T-cell (primary cell): ENCODE measurements around the gene ETNPPL. TPM values are rescaled to one million over a fixed set of nuclear protein-coding genes. Genes with fewer than 3 reads are reported as not detected.
A peak's percentile ranks its signal among the peaks of the same experiment; 100 is the strongest.

ENCODE experiments used
- ATAC-seq, 4 experiments: fragments of 200-7000 bp in 3 of 4; fragments of 150-1000 bp in 1 of 4; cut with Tn5 transposase; replicated peaks in 1 of 4; 1 replicate in 3 of 4; 2 replicates in 1 of 4; pipeline ENCODE4 v1.10.0; 2021; ENCODE audit warnings: moderate library complexity in 3 of 4, mild to moderate bottlenecking in 2 of 4, moderate number of reproducible peaks in 1 of 4
- CTCF ChIA-PET, 2 donors: fragments of 300-600 bp; sonication (Branson Sonifier 250); formaldehyde crosslinking; loops; one replicate each; lab custom pipeline; 2022; ENCODE audit warnings: antibody characterized with exemption in 2 of 2; lab: Charles Lee
- POLR2A ChIA-PET, 2 donors: fragments of 300-600 bp; sonication (Branson Sonifier 250); formaldehyde crosslinking; loops; one replicate each; lab custom pipeline; 2022; ENCODE audit warnings: antibody characterized with exemption in 2 of 2; lab: Charles Lee
- DNase-seq, 35 experiments: peaks; one replicate each; pipeline versions ENCODE4 v3.0.0 to v3.0.0-alpha.2; 2013 to 2023
- H3K27ac ChIP-seq: one replicate; pipeline ENCODE4 v1.5.1; 2013; ENCODE audit warnings: low read length
- H3K27me3 ChIP-seq, 2 experiments: replicated peaks in 1 of 2; 1 replicate in 1 of 2; 2 replicates in 1 of 2; pipeline versions ENCODE4 v1.6.1 to v1.7.0; 2013; ENCODE audit warnings: low read length in 1 of 2, mixed read lengths in 1 of 2; ENCODE audit not compliant: control insufficient read depth in 2 of 2, insufficient read depth in 2 of 2; ENCODE audit errors: extremely low read depth in 1 of 2
- H3K36me3 ChIP-seq, 2 donors: 1 replicate in 1 of 2; 2 replicates in 1 of 2; pipeline versions ENCODE4 v1.6.1 to v1.7.0; 2013; ENCODE audit warnings: low read length in 1 of 2; ENCODE audit not compliant: control insufficient read depth in 2 of 2, insufficient read depth in 1 of 2; ENCODE audit errors: extremely low read depth in 1 of 2
- H3K4me1 ChIP-seq, 2 experiments: 1 replicate in 1 of 2; 2 replicates in 1 of 2; pipeline versions ENCODE4 v1.6.1 to v1.7.0; 2013; ENCODE audit warnings: low read length in 2 of 2, mixed read lengths in 1 of 2; ENCODE audit not compliant: insufficient read depth in 2 of 2, control insufficient read depth in 1 of 2; ENCODE audit errors: extremely low read depth in 1 of 2
- H3K4me3 ChIP-seq, 2 donors: 1 replicate in 1 of 2; 2 replicates in 1 of 2; pipeline versions ENCODE4 v1.5.1 to v1.7.0; 2013; ENCODE audit warnings: mild to moderate bottlenecking in 2 of 2, low read length in 1 of 2, moderate library complexity in 1 of 2; ENCODE audit not compliant: control insufficient read depth in 1 of 2; ENCODE audit errors: extremely low read depth in 1 of 2
- H3K9me3 ChIP-seq: 2 replicates; pipeline ENCODE4 v1.7.0; 2013
- H3K27ac Mint-ChIP-seq, 2 donors: one replicate each; pipeline ENCODE4 v1.8.0; 2020 to 2021; ENCODE audit warnings: mild to moderate bottlenecking in 2 of 2, mixed read lengths in 2 of 2
- H3K27me3 Mint-ChIP-seq, 2 donors: one replicate each; pipeline ENCODE4 v1.8.0; 2021 to 2022; ENCODE audit warnings: mixed read lengths in 2 of 2
- H3K36me3 Mint-ChIP-seq: one replicate; pipeline ENCODE4 v1.8.0; 2021; ENCODE audit warnings: mixed read lengths
- H3K4me1 Mint-ChIP-seq, 3 donors: one replicate each; pipeline ENCODE4 v1.8.0; 2020 to 2022; ENCODE audit warnings: mixed read lengths in 3 of 3, mild to moderate bottlenecking in 1 of 3
- H3K4me3 Mint-ChIP-seq, 3 donors: one replicate each; pipeline ENCODE4 v1.8.0; 2020 to 2022; ENCODE audit warnings: mild to moderate bottlenecking in 3 of 3, mixed read lengths in 3 of 3, moderate library complexity in 3 of 3
- H3K9me3 Mint-ChIP-seq, 3 donors: one replicate each; pipeline ENCODE4 v1.8.0; 2020 to 2022; ENCODE audit warnings: mixed read lengths in 3 of 3
- WGBS: methylation state at CpG from one replicate; pipeline ENCODE4 v1.1.5; 2013; ENCODE audit warnings: missing lambda C conversion rate; ENCODE audit not compliant: insufficient coverage; 5-methylcytosine and 5-hydroxymethylcytosine counted together
- total RNA-seq, 35 experiments: library from RNA in 6 of 35; stranded (reverse) in 6 of 35; fragments of 120-200 nt in 1 of 35; gene quantifications; one replicate each; pipeline versions ENCODE4 v1.2.1 to v1.2.4 and lab custom pipeline; 2013 to 2026

ETNPPL gene
- total RNA-seq, 5 donors from 2014 or later (not counting 1 experiment from before 2014, with no cell fraction given): 0.13 TPM; not detected in 4

DNA sequence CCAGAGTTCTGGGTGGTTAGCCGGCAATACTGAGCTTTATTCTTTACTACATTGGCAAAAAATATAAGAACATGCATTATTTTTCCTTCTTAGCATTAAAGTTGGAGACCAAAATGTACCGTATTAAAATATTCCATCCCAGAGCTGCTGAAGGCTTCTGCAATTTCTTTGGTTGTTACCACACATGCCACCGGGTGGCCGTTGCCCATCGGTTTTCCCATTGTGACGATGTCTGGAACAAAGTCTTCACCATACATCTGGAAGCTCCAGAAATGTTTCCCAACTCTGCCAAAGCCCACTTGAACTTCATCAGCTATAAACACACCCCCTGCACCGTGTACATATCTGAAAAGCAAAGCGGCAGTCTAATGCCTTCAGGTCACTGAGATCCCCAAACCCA is 13.7 kb downstream of the ETNPPL start:
- Histone ChIP-seq H3K36me3 (no peaks in the 10 kb centered on the region), H3K9me3 (no peaks in the 10 kb centered on the region), H3K4me1 (peaks cover 0 to 8% of the 10 kb centered on the region in 2 experiments), H3K4me3 (no peak overlapping the region), H3K27ac (no peak overlapping the region), H3K27me3 (no peaks in the 10 kb centered on the region)
- H3K27ac Mint-ChIP-seq: no peak overlapping the region
- POLR2A ChIA-PET: no interaction called here
- CTCF ChIA-PET: no interaction called here
- H3K4me3 Mint-ChIP-seq: no peak overlapping the region
- no peaks in the 10 kb centered on the region for H3K9me3 Mint-ChIP-seq
- peaks cover 5 to 8% (median 7%) of the 10 kb centered on the region in 3 donors for H3K4me1 Mint-ChIP-seq
- ATAC-seq: no peak
- H3K36me3 Mint-ChIP-seq: no peaks in the 10 kb centered on the region
- no peak for DNase-seq
- 88% methylated on average over 3 of the region's 8 CpGs for WGBS
- peaks cover 4% of the 10 kb centered on the region in 2 donors for H3K27me3 Mint-ChIP-seq

DNA sequence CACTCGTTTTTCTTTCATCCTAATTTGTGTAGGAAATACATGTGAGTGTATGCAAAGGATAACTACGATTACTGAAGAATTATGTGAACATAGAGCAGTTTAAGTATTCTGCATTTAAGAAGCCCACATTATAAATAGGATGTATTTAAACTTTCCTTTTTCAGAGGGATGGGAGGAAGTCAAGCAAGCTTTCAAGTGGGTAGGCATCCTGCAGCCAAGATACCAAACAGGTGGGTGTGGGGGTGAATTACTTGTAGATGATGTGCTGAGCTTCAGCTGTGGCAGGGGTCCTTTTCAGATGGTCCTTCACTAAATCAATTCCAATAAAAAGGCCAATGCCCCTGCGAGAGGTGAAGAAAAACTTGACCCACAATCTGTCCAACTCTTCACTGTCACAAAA is 16.3 kb downstream of the ETNPPL start:
- no peaks in the 10 kb centered on the region for H3K9me3 ChIP-seq
- DNase-seq (no peak), ATAC-seq (no peak)
- Mint-ChIP-seq H3K27ac (no peak overlapping the region), H3K36me3 (no peaks in the 10 kb centered on the region), H3K4me1 (peaks cover 5 to 8% (median 7%) of the 10 kb centered on the region in 3 donors), H3K9me3 (no peaks in the 10 kb centered on the region), H3K27me3 (peaks cover 0 to 4% of the 10 kb centered on the region in 2 donors), H3K4me3 (no peak overlapping the region)
- H3K27me3 ChIP-seq: no peaks in the 10 kb centered on the region
- H3K27ac ChIP-seq: no peak overlapping the region
- H3K36me3 ChIP-seq: no peaks in the 10 kb centered on the region
- ChIA-PET POLR2A (no interaction called here), CTCF (no interaction called here)
- H3K4me3 ChIP-seq: peak overlapping the region in 1 of 2 donors; percentile 6
- no CpG with 5 or more reads among the region's 3 CpGs for WGBS
- peaks cover 0 to 8% of the 10 kb centered on the region in 2 experiments for H3K4me1 ChIP-seq

GRCh38 chr4:108744307-108744706 is 18.5 kb downstream of the ETNPPL start:
- H3K9me3 Mint-ChIP-seq: no peaks in the 10 kb centered on the region
- no peaks in the 10 kb centered on the region for H3K36me3 Mint-ChIP-seq
- ChIA-PET POLR2A (no interaction called here), CTCF (interaction anchor here (0.6 to 0.7 kb wide), 2 partner anchors 681 to 1037 kb away, joined by 3 to 9 read pairs; no protein-coding TSS in a partner anchor)
- peaks cover 0 to 3% of the 10 kb centered on the region in 2 donors for H3K27me3 Mint-ChIP-seq
- H3K4me3 ChIP-seq: no peak overlapping the region
- H3K27me3 ChIP-seq: no peaks in the 10 kb centered on the region
- H3K27ac ChIP-seq: no peak overlapping the region
- DNase-seq (no peak), ATAC-seq (no peak)
- no peak overlapping the region for H3K27ac Mint-ChIP-seq
- H3K4me3 Mint-ChIP-seq: no peak overlapping the region
- H3K4me1 Mint-ChIP-seq: peaks cover 5 to 8% (median 7%) of the 10 kb centered on the region in 3 donors
- H3K9me3 ChIP-seq: no peaks in the 10 kb centered on the region
- no peaks in the 10 kb centered on the region for H3K36me3 ChIP-seq
- H3K4me1 ChIP-seq: peaks cover 0 to 8% of the 10 kb centered on the region in 2 experiments

GRCh38 chr4:108742451-108743420 is 20.1 kb downstream of the ETNPPL start:
- H3K36me3 Mint-ChIP-seq: no peaks in the 10 kb centered on the region
- DNase-seq (no peak), ATAC-seq (no peak)
- no peak overlapping the region for H3K4me3 Mint-ChIP-seq
- POLR2A ChIA-PET: no interaction called here
- H3K27me3 ChIP-seq: no peaks in the 10 kb centered on the region
- no peak overlapping the region for H3K27ac Mint-ChIP-seq
- WGBS: 95% methylated on average over 3 of the region's 13 CpGs
- H3K4me1 Mint-ChIP-seq: peaks cover 5 to 8% (median 7%) of the 10 kb centered on the region in 3 donors
- no peak overlapping the region for H3K27ac ChIP-seq
- no peaks in the 10 kb centered on the region for H3K36me3 ChIP-seq
- peaks cover 0 to 8% of the 10 kb centered on the region in 2 experiments for H3K4me1 ChIP-seq
- H3K9me3 Mint-ChIP-seq: no peaks in the 10 kb centered on the region
- no peak overlapping the region for H3K4me3 ChIP-seq
- H3K27me3 Mint-ChIP-seq: no peaks in the 10 kb centered on the region
- CTCF ChIA-PET: no interaction called here
- H3K9me3 ChIP-seq: no peaks in the 10 kb centered on the region

- Histone ChIP-seq H3K9me3 (no peaks in the 10 kb centered on the region), H3K27ac (no peak overlapping the region), H3K27me3 (peaks cover 0 to 3% of the 10 kb centered on the region in 2 experiments), H3K4me1 (no peaks in the 10 kb centered on the region), H3K4me3 (no peak overlapping the region), H3K36me3 (no peaks in the 10 kb centered on the region)
- ChIA-PET POLR2A (no interaction called here), CTCF (interaction anchor here in 1 of 2 donors (0.6 kb wide), 1 partner anchor 8 kb away, joined by 8 read pairs; no protein-coding TSS in a partner anchor)
- H3K4me1 Mint-ChIP-seq: no peaks in the 10 kb centered on the region
- no peak overlapping the region for H3K27ac Mint-ChIP-seq
- H3K36me3 Mint-ChIP-seq: no peaks in the 10 kb centered on the region
- H3K9me3 Mint-ChIP-seq: no peaks in the 10 kb centered on the region
- no peak for DNase-seq
- no peak for ATAC-seq
- no peak overlapping the region for H3K4me3 Mint-ChIP-seq
- H3K27me3 Mint-ChIP-seq: peaks cover 7 to 9% of the 10 kb centered on the region in 2 donors
- no CpG with 5 or more reads among the region's 2 CpGs for WGBS
Measured at GRCh38 chr4:108738003-108738706, 24.7 kb downstream of the ETNPPL start.

DNA sequence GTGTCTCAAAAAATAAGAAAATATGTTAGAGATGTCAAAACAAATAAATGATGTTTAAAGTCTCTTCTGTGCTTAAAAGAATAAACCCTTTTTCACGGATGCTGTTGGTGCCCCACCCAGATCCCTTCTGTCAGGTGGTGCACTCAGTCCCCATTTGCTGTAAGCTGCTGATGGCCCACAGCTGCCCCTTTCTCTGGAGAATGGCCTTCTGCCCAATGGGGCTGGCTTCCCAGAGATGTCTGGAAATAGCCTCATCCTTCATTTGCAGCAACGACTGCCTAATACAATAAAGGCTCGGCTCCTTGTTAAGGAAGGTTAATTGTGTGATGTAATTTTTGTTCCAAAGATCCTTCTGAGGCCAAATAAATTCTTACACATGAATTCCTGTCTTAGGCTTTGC is 31.8 kb downstream of the ETNPPL start:
- WGBS: 91% methylated on average over 1 of the region's 3 CpGs
- Mint-ChIP-seq H3K4me1 (no peaks in the 10 kb centered on the region), H3K9me3 (peaks cover 0 to 8% (median 6%) of the 10 kb centered on the region in 3 donors), H3K4me3 (no peak overlapping the region), H3K36me3 (peaks cover 4% of the 10 kb centered on the region), H3K27ac (no peak overlapping the region), H3K27me3 (peaks cover 9 to 12% of the 10 kb centered on the region in 2 donors)
- Histone ChIP-seq H3K9me3 (no peaks in the 10 kb centered on the region), H3K27ac (no peak overlapping the region), H3K4me3 (no peak overlapping the region), H3K27me3 (peaks cover 0 to 5% of the 10 kb centered on the region in 2 experiments), H3K36me3 (no peaks in the 10 kb centered on the region), H3K4me1 (no peaks in the 10 kb centered on the region)
- ChIA-PET POLR2A (no interaction called here), CTCF (no interaction called here)
- DNase-seq (no peak), ATAC-seq (no peak)
